Stimulated activated CD4-positive, alpha-beta T cell treated with anti-CD3 and anti-CD28 coated beads, Interleukin-2, amount 100 ng/mL, for 48 hours (primary cell): Measurements from ENCODE around the gene SMYD2.
A peak's percentile ranks its signal among the peaks of the same experiment; 100 is the strongest.

Source experiments
- DNase-seq, 2 donors: peaks; one replicate each; pipeline ENCODE4 v3.0.0-alpha.2; 2020

Gene SMYD2

DNA sequence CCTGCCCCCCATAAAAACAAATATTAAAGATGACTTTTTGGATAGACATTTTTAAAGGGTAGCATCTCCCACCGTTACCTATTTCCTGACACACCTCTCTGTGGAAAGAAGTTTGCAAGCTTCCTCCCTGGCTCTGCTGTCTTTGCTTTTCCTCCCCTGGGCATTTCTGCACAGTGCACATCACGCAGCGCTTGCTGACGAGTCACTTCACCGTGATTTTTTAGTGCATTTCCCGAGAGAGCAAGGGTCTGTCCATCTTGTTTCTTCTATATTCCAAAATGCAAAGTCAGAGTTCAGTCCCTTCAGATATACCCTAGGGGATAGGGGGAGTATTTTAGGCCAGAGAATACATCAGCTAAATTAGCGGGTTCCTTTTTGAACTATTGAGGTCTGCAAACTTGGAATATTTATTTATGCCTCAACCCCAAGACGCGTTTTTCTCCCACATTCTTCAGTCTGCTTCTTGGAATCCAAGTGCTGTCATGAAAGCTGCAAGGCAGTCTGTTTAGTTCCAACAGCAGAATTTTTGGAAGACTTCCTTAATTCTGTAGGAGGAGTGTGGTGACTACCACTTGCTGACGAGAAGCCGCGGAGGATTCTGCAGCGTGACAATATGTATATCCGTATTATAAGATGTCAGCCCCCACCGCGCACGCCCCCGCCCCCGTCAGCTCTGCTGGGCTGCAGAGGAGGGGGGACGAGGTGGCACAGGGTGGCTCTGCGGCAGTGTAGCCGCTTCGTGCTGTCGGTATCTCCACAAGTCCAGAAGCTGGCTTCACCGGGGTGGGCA lies 22.4 kb downstream of the SMYD2 start:
- DNase-seq = no peak

DNA sequence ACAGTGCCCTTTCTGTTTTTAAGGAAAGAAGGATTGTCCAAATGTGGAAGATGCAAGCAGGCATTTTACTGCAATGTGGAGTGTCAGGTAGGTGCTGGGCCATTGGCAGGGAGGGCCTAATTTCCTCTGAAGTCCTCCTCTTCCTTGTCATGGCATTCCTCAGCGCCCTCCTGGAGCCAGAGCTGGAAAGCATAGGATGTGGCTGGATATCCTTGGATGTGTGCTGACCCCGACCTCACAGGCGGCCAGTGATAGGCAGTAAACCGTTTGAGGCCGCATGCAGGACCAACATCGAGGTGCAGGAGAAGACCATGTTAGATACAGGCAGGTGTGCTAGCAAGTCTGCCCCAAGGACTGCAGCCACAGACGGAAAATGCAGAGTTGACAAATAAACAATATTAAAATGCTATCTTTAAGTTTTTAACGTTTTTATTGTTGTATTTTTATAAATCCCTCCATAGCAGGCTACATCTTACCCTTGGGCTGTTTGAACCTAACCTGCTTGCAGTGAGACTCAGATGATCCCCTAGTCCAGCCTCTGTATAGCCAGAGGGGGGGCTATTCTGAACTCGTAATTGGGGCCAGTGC lies 24.3 kb downstream of the SMYD2 start:
- no peak for DNase-seq

GRCh38 chr1:214306269-214306668 lies 25.3 kb downstream of the SMYD2 start:
- DNase-seq = no peak

DNA sequence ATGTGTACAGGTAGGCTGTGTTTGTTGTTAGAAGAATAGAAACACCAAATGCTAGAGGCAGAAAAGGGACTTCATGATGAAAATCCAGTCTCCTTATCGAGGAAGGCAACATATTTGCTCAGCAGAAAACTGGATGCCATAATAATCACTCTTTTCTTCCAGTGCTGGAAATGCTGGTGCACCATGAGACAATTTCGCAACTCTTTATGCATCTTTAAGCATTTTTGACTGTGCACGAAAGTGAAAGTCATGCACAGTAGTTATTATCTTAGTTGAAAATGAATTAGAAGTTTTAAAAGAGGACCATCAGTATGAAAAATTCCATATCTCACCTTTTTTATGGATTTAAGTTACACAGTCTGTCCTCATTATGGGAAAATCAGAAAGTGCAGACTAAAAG lies 29.1 kb downstream of the SMYD2 start:
- no peak for DNase-seq

- no peak for DNase-seq
These were observed 30.1 kb downstream of the SMYD2 start for GRCh38 chr1:214310777-214311690.

GRCh38 chr1:214312530-214313051 lies 31.6 kb downstream of the SMYD2 start:
- DNase-seq = no peak

- no peak for DNase-seq
These were observed 33.4 kb downstream of the SMYD2 start for GRCh38 chr1:214314178-214314843.

- no peak for DNase-seq
These were observed 35.6 kb downstream of the SMYD2 start for GRCh38 chr1:214316593-214316992.

- DNase-seq = no peak
These were observed 36.3 kb downstream of the SMYD2 start for GRCh38 chr1:214317300-214317699.

DNA sequence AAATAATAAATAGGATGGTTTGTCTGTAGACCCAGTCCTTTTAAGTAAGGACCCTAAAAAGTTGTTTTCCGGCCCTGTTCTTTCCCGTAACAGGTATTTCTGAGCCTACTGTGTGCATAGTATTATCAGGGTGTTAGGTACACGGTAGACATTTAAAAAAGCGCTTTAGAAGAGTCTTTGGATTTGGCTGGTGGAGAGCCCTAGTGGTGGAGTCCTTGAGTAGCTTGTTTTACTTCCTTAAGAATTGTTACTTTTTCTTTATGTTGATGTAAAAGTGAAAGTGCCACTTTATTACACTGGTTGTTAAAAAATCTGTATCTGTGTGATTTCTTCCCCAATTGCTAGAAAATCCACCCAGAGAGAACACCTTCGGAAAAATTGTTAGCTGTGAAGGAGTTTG lies 36.8 kb downstream of the SMYD2 start:
- no peak for DNase-seq

GRCh38 chr1:214318356-214318755 lies 37.4 kb downstream of the SMYD2 start:
- DNase-seq = no peak

GRCh38 chr1:214318956-214319736 lies 38.2 kb downstream of the SMYD2 start:
- DNase-seq = no peak

DNA sequence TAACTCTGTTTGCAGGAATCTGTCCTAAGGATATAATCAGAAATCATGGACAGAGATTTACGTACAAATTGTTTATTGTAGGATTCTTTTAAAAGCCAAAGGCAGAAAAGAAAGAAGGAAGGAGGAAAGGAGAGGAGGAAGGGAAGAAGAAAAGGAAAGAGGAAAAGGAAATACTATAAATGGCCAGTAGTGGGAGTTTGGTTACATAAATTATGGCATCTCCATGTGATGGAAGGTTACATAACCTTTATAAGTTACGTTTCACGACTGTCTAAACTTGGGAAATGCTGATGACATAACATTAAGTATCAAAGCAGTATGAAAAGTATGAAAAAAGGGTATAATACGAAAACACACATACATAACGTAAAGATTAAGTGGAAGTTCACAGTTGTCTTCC lies 39.0 kb downstream of the SMYD2 start:
- no peak for DNase-seq

DNA sequence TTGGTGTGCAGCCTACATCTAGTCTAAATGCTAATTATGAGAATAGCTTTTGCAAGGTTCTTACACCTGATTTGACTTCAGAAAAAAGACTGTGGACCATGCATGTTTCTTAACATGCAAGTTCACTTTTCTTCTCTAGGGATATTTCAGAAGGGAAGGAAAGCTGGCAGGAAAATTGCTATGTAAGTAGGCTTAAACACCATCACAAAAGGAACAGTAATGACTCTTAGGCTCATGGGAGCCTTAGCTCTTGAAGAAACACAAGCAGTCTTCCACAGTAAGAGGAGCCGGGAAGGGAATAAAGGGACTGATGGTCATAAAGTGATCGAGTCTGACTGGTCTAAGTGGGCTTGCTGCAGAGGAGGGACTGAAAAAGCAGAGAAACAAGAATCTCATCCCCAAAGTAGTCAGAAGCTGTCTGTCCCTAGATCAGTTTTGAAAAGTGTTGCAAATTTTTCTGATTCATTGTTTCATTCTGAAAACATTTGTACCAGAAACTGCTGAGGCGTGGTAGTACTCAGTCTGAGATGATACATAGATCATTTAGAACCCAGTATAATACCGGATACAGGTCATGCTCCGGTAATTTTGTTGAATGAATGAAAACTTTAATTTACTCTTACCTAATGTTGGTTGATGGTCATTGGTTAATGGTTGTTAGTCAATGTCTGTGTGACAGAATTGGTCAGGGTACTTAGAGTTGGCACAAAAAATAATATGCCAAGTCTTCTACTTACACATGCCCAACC lies 40.9 kb downstream of the SMYD2 start:
- DNase-seq = no peak

GRCh38 chr1:214324896-214325800 lies 44.2 kb downstream of the SMYD2 start:
- no peak for DNase-seq

DNA sequence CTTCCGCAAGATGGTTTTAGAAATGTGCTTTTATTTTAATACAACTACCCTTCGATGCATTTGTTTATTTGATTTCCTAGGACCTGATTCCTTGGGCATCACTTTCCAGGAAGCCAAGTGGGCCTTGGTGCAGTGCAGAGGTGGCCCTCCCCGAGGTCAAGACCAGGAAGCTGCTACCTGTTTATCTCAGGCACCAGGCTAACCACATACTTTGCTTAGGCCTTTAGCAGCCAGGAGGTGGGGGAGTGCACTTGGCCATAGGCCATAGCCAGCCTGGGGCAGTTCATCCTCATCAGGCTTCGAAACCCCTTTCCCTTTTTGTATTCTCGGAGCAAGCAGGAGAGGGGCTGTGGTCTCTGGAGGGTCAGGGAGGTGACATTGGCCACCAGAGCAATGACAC lies 45.4 kb downstream of the SMYD2 start:
- no peak for DNase-seq

GRCh38 chr1:214327514-214327913 lies 46.6 kb downstream of the SMYD2 start:
- no peak for DNase-seq

DNA sequence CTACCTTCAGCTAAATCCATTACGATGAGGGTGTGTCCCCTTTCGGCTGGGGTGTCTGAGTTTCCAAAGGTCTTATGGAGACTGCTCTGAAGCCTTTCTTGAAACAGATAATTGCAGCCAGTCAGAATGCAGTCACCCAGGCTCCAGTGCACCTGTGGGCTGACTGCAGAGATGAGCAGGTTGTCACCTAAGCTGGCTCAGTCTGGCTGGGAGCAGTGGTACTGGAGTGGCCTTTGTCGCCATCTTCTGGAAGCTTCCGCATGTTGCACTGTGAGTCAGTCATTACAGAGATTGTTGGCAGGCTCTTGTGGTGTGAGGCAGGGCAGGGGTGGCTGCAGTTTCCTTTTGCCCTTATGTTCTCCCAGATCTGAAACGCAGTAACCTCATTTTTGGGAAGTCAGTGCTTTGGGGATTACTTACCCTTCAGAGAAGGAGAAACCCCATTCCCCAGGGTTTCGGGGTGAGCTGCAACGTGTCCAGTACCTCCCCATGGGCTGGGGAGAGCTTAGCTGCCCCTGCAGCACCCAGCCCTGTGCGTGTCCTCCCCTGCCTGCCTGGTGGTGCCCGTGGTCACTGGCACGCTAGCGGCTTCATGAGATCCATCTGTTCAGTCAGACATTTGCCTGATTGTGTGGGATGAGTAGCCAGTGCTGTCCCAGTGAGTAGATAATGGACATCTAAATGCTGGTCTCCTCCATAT lies 48.0 kb downstream of the SMYD2 start:
- DNase-seq = peak; percentile 65 to 73

DNA sequence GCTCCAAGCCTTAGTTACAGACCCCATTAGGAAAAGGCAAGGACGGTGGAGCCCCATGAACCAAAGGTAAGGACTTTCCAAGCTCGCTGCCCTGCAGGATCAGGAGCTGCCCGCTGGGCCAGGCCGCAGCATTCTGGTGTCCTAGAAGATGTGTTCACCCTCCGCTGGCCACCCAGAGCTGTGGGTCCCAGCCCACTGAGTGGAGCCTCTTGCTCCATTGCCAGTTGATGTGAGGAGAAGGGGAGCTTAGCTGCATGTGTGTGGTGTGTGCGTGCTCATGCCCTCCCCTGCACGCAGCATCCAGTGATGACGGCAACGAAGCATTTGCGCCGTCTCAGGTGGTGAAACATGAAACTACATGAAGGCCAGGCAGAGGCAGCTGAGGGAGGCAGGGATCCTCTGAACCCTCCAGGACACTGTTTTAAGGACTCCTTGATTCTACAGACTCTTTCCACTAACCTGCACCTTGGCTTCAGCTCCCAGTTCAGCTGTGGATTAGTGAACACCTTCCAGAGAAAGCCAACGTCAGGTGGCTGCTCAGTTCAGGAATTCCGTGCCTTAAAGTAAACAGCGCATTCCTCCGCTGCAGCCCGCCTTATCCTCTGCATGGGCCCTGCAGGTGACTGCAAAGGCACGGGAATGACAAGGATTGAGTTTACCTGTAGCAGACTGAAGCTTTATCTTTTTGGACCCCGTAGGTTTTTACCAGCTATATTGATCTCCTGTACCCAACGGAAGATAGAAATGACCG lies 48.7 kb downstream of the SMYD2 start:
- DNase-seq = no peak
